Ovary (tissue), 9 donors: ENCODE results near the gene SLC12A9. TPM values are rescaled to one million over a fixed set of nuclear protein-coding genes. Genes with fewer than 3 reads are reported as not detected.

Experiments used
- DNase-seq, 5 donors: peaks; one replicate each; pipeline ENCODE4 v3.0.0-alpha.2; 2019 to 2020
- H3K27ac ChIP-seq, 2 donors: fragments of 200-600 bp; one replicate each; pipeline versions ENCODE4 v1.5.1 to v1.8.0; 2019 to 2022
- H3K27me3 ChIP-seq: fragments of 200-600 bp; one replicate; pipeline ENCODE4 v1.8.0; 2022
- H3K36me3 ChIP-seq: fragments of 200-600 bp; sonication (generic); one replicate; pipeline ENCODE4 v1.5.1; 2019
- H3K4me1 ChIP-seq: one replicate; pipeline ENCODE4 v1.8.1; 2013; ENCODE audit warnings: mild to moderate bottlenecking, moderate library complexity; ENCODE audit not compliant: insufficient read depth
- H3K4me3 ChIP-seq: fragments of 200-600 bp; sonication (generic); one replicate; pipeline ENCODE4 v1.5.1; 2017
- H3K9me3 ChIP-seq, 2 donors: fragments of 200-600 bp in 1 of 2; sonication (generic) in 1 of 2; one replicate each; pipeline versions ENCODE4 v1.5.1 to v1.8.1; 2013 to 2019; ENCODE audit warnings: mild to moderate bottlenecking in 1 of 2, moderate library complexity in 1 of 2
- CTCF ChIP-seq, 3 donors: fragments of 450-650 bp in 2 of 3; fragments of 200-600 bp in 1 of 3; IDR thresholded peaks; one replicate each; pipeline versions ENCODE4 v1.5.1 to v1.8.0; 2016 to 2022; ENCODE audit warnings: antibody characterized with exemption in 3 of 3, mild to moderate bottlenecking in 1 of 3
- EP300 ChIP-seq: sonication (generic); formaldehyde crosslinking; IDR thresholded peaks from one replicate; pipeline ENCODE4 v1.6.1; 2017; ENCODE audit warnings: antibody characterized with exemption
- POLR2A ChIP-seq: fragments of 450-650 bp; IDR thresholded peaks from one replicate; pipeline ENCODE4 v1.6.1; 2017; ENCODE audit warnings: antibody characterized with exemption, mild to moderate bottlenecking, moderate library complexity
- WGBS, 3 donors: extraction: QIAGEN DNeasy Blood & Tissue Kit in 1 of 3; methylation state at CpG; one replicate each; pipeline versions ENCODE4 v1.1.5 to v1.1.7; 2013 to 2017; 5-methylcytosine and 5-hydroxymethylcytosine counted together
- intact Hi-C, 4 donors: fragments of 100-400 bp; cut with DNase I; formaldehyde crosslinking; loops; one replicate each; pipeline versions ENCODE4 v1.11.0 to v1.15.1; 2022 to 2023
- polyA plus RNA-seq, 2 donors: library from polyadenylated mRNA; stranded (reverse); fragments of 200-250 nt in 1 of 2; fragments of 350-450 nt in 1 of 2; fragmentation: Illumina TruSeq in 1 of 2; extraction: RNeasy Lipid Tissue Mini Kit (QIAGEN cat#74804) in 1 of 2; gene quantifications; one replicate each; pipeline ENCODE4 v1.2.3, GENCODE V29; 2013 to 2014
- total RNA-seq, 7 donors: library from RNA; depleted of rRNA in 2 of 7; stranded (reverse); fragments of >200 nt in 2 of 7; fragmentation: NEBNext Ultra II Directional in 3 of 7; extraction: Animal tissue kit (Norgen Biotek cat#: 25700) in 3 of 7; gene quantifications; one replicate each; pipeline versions ENCODE4 v1.1.0 to v1.2.4, GENCODE V29; 2016 to 2023
- donor health status: DM: no; HTN: no; CAD: no; lungs with moderate emphysema.
- donor health status: DM: no; HTN: no; CAD: no.
- donor health status: Bipolar disorder and iron deficiency.
- donor health status: DM: yes; HTN: yes; CAD: no.
- donor health status: DM: no; HTN: no; CAD: no.
- donor health status: DM: yes; HTN: yes; CAD: no.

The SLC12A9 gene
- total and polyA plus RNA-seq, 9 donors = 4.7 to 31.8 (median 25.2) TPM

- DNase-seq = peak in 2 of 5 donors; percentile 51 to 55
- Histone ChIP-seq H3K4me1 (peaks cover 14% of the 10 kb centered on the region), H3K36me3 (no peaks in the 10 kb centered on the region), H3K27ac (peak overlapping the region; percentile 80 to 89), H3K4me3 (peak overlapping the region; percentile 84), H3K27me3 (no peaks in the 10 kb centered on the region), H3K9me3 (no peaks in the 10 kb centered on the region)
- intact Hi-C loops = no loop called here
- WGBS, 3 donors = 12 to 18% (median 18%) methylated on average over 16 of the region's 16 CpGs
- TF ChIP-seq EP300 (no peak), CTCF (IDR thresholded peaks at IDR 0.05) (no peak), POLR2A (no peak)
Measured at GRCh38 chr7:100825215-100825671, 27.3 kb upstream of the SLC12A9 start.

DNA sequence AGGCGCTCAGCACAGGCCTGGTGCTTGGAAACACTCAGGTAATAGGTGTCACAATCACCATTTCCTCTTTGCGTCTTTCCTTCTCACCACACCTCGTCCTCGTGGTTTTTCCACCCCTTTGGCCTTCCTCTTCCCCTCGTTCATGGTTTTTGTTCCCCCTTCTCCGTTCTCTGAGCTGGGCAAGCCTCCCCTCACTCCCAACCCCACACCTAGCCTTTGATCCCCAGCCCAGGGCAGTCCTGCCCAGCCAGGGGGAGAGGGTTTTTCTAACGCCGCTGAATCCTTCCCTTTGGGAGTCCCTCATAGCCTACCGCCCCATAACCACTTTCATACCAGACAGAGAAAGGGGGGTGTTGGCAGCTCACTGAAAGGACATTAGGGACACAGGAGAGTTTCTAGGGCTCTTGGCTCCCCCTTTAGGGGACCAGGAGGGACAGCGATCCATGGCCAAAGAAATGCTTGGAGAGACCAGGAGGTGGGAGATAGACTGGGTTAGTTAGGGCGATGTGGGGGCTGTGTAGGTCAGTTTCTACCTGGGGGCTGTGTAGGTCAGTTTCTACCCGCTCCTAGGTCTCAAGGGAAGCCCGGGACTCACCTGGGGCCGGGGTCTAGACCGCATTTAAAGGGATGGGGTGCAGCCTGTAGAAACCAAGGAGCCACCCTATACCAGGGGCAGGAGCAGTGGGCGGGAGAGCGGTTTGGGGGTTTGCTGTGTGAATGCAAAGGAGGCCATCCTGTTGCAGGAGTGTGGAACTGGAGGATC is 26.6 kb upstream of the SLC12A9 start:
- H3K4me1 ChIP-seq = peaks cover 14% of the 10 kb centered on the region
- intact Hi-C loops = no loop called here
- H3K4me3 ChIP-seq = peak overlapping the region; percentile 84
- TF ChIP-seq EP300 (no peak), CTCF (IDR thresholded peaks at IDR 0.05) (peak in 1 of 3 donors; percentile 23)
- no peaks in the 10 kb centered on the region for H3K36me3 ChIP-seq
- H3K27ac ChIP-seq = peak overlapping the region; percentile 80 to 89
- DNase-seq = peak in 2 of 5 donors; percentile 41 to 44
- no peaks in the 10 kb centered on the region for H3K9me3 ChIP-seq
- WGBS, 3 donors = 11 to 15% (median 13%) methylated on average over 17 of the region's 17 CpGs
- no peaks in the 10 kb centered on the region for H3K27me3 ChIP-seq

GRCh38 chr7:100826514-100827329 is 25.8 kb upstream of the SLC12A9 start:
- Histone ChIP-seq H3K36me3 (no peaks in the 10 kb centered on the region), H3K27ac (peak overlapping the region; percentile 80 to 89), H3K27me3 (no peaks in the 10 kb centered on the region), H3K4me3 (peak overlapping the region; percentile 84), H3K4me1 (peaks cover 14% of the 10 kb centered on the region), H3K9me3 (no peaks in the 10 kb centered on the region)
- TF ChIP-seq EP300 = no peak
- TF ChIP-seq POLR2A = no peak
- no peak for TF ChIP-seq CTCF (IDR thresholded peaks at IDR 0.05)
- intact Hi-C loops = no loop called here
- WGBS, 3 donors = 0% methylated on average over 31 to 71 of the region's 71 CpGs
- DNase-seq = peak; percentile 44 to 73 (median 68)

DNA sequence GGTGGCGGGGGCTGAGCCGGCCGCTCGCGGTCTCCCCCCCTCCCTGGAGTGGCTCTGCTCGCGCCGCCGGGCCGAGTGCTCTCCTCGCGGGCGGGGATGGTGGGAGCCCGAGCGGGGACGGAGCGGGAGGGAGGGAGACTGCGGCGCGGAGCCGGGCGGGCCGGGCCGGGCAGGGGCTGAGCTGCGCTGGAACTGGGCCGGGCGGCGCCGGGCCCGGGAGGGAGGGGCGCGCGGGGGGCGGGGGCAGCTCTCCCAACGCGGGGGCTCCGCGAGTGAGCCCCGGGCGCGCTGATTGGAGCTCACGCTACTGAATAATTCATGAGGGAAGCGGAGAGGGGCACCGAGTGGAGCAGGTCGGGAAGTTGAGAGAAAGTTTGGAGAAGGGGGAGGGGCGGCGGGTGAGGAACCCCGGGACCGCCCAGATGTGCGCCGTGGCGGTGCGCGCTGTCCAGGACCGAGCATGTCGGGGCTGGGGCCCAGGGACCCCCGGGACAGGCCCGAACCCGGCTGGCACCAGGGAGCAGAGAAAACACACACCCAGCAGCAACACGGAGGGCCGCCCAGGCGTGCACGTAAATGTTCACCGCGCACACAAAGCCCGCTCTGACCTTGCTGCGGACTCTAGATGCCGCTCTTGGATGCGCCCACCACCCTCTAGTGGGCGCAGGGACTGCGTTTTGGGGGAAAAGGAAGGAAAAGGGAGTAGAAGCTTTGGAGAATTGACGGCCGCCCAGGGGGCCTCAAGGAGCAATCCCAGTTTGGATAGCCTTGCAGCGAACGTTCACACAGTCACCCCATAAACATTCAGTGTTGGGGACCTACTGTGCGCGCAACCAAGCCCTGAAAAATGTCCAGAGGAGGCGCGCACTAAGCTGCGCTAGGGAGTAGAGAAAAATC is 24.9 kb upstream of the SLC12A9 start, which contains the start of gene EPHB4:
EPHB4 (minus strand) TSS at position 194 of the 897 bp plus-strand sequence. CDS start 493 bp downstream, outside the sequence.
- H3K9me3 ChIP-seq = no peaks in the 10 kb centered on the region
- H3K36me3 ChIP-seq = no peaks in the 10 kb centered on the region
- WGBS, 3 donors = 1% methylated on average over 43 to 78 of the region's 80 CpGs
- TF ChIP-seq CTCF (IDR thresholded peaks at IDR 0.05) (peak; percentile 15 to 52 (median 45)), EP300 (no peak), POLR2A (peak; percentile 32)
- H3K4me1 ChIP-seq = peaks cover 11% of the 10 kb centered on the region
- peak within 1 kb of the TSS; percentile 84 for H3K4me3 ChIP-seq
- H3K27me3 ChIP-seq = no peaks in the 10 kb centered on the region
- peak; percentile 91 to 93 (median 92) for DNase-seq
- intact Hi-C loops = no loop called here
- peak within 1 kb of the TSS; percentile 80 to 89 for H3K27ac ChIP-seq
